ENCODE data around the gene SLC24A4.

SLC24A4 gene

DNA sequence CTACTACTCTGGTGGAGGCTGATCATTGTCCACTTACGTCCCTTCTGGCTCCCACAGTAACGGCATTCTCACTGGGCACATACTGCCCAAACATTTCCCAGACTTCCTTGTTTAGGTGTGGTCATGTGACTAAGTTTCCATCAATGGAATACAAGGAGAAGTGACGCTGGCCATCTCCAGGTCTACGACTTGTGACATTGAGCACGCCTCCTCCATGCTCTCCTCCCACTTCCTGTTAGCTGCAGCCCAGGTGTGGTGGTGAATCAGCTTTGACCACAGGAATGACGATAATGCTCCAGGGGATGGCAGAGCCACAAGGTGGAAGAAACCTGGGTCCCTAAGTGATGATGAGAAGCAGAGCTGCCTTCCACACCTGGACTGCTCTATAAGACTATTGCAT lies 6.0 kb upstream of the SLC24A4 start:
- Histone ChIP-seq H3K27me3 (replicated peaks; ENCODE audit: control insufficient read depth, insufficient read depth, low read length) (no peaks in the 10 kb centered on the region; the same call in 1 of the 2 replicates), H3K4me3 (replicated peaks; ENCODE audit: low read depth, low read length) (no peak overlapping the region), H3K36me3 (ENCODE audit: control insufficient read depth, insufficient read depth, low read length) (no peaks in the 10 kb centered on the region)
- TF ChIP-seq, protein P1, sequence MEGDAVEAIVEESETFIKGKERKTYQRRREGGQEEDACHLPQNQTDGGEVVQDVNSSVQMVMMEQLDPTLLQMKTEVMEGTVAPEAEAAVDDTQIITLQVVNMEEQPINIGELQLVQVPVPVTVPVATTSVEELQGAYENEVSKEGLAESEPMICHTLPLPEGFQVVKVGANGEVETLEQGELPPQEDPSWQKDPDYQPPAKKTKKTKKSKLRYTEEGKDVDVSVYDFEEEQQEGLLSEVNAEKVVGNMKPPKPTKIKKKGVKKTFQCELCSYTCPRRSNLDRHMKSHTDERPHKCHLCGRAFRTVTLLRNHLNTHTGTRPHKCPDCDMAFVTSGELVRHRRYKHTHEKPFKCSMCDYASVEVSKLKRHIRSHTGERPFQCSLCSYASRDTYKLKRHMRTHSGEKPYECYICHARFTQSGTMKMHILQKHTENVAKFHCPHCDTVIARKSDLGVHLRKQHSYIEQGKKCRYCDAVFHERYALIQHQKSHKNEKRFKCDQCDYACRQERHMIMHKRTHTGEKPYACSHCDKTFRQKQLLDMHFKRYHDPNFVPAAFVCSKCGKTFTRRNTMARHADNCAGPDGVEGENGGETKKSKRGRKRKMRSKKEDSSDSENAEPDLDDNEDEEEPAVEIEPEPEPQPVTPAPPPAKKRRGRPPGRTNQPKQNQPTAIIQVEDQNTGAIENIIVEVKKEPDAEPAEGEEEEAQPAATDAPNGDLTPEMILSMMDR (IDR thresholded peaks at IDR 0.05; ENCODE audit: insufficient read depth, low read length, poor library complexity, severe bottlenecking) = no peak
- DNase-seq (ENCODE audit: extremely low read depth, insufficient read length) = no peak

GRCh38 chr14:92317511-92317910 lies 5.5 kb upstream of the SLC24A4 start:
- Histone ChIP-seq H3K4me3 (replicated peaks; ENCODE audit: low read depth, low read length) (no peak overlapping the region), H3K27me3 (replicated peaks; ENCODE audit: control insufficient read depth, insufficient read depth, low read length) (no peaks in the 10 kb centered on the region; the same call in 1 of the 2 replicates)

DNA sequence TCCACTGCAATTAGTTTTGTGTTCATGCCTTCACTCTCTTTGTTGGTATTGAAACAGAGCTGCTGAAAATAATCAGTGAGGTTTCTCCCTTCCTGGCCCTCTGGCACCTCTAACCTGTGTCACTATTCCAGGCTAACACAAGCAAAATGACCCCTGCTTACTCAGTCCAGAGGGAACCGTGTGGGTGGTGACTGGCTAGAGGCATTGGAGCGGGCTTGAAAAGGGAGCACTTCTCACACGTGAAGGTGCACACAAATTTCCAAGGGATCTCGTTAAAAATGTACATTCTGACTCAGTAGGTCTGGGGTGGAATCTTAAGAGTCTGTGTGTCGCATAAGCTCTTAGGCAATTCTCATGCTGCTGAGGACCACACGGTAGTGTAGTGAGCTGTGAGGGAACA lies 1.3 kb upstream of the SLC24A4 start:
- Histone ChIP-seq H3K4me3 (replicated peaks; ENCODE audit: low read depth, low read length) (no peak overlapping the region), H3K27me3 (replicated peaks; ENCODE audit: control insufficient read depth, insufficient read depth, low read length) (no peaks in the 10 kb centered on the region; the same call in 1 of the 2 replicates), H3K36me3 (ENCODE audit: control insufficient read depth, insufficient read depth, low read length) (no peaks in the 10 kb centered on the region)
- TF ChIP-seq, protein P1 (IDR thresholded peaks at IDR 0.05; ENCODE audit: insufficient read depth, low read length, poor library complexity, severe bottlenecking) = no peak
- no peak for DNase-seq (ENCODE audit: extremely low read depth, insufficient read length)

More at GRCh38 chr14:92317511-92317910, 5.5 kb upstream of the SLC24A4 start:
- TF ChIP-seq, protein P1 (IDR thresholded peaks at IDR 0.05; ENCODE audit: insufficient read depth, low read length, poor library complexity, severe bottlenecking) = no peak
- no peaks in the 10 kb centered on the region for H3K36me3 ChIP-seq (ENCODE audit: control insufficient read depth, insufficient read depth, low read length)
- no peak for DNase-seq (ENCODE audit: extremely low read depth, insufficient read length)

DNA sequence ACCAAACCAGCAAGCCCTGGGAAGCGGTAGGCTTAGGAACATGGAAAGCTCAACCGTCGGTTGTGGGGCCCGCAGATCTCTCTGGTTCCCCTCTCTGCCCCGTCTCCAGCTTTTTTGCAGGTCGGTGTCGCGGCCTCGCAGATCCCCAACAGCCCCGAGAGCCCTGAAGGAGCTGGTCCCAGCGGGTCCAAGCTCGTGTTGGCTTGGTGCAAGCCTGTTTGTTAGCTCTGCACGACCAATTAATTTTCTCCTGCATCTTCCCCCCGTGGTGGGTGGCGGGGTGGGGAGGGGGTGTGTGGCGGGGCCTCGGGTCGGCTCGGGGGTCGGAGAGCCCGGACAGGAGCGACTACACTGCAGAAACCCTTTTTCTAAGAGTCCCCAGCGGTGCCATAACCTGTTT lies 449 bp upstream of the SLC24A4 start:
- TF ChIP-seq, protein P1 (IDR thresholded peaks at IDR 0.05; ENCODE audit: insufficient read depth, low read length, poor library complexity, severe bottlenecking) = no peak
- Histone ChIP-seq H3K36me3 (ENCODE audit: control insufficient read depth, insufficient read depth, low read length) (no peaks in the 10 kb centered on the region), H3K4me3 (replicated peaks; ENCODE audit: low read depth, low read length) (no peak overlapping the region), H3K27me3 (replicated peaks; ENCODE audit: control insufficient read depth, insufficient read depth, low read length) (no peaks in the 10 kb centered on the region; the same call in 1 of the 2 replicates)
- no peak for DNase-seq (ENCODE audit: extremely low read depth, insufficient read length)

- peak; percentile 14 for DNase-seq (ENCODE audit: extremely low read depth, insufficient read length)
- TF ChIP-seq, protein P1 (IDR thresholded peaks at IDR 0.05; ENCODE audit: insufficient read depth, low read length, poor library complexity, severe bottlenecking) = no peak
- Histone ChIP-seq H3K36me3 (ENCODE audit: control insufficient read depth, insufficient read depth, low read length) (no peaks in the 10 kb centered on the region), H3K27me3 (replicated peaks; ENCODE audit: control insufficient read depth, insufficient read depth, low read length) (no peaks in the 10 kb centered on the region; the same call in 1 of the 2 replicates), H3K4me3 (replicated peaks; ENCODE audit: low read depth, low read length) (no peak overlapping the region)
Measured at GRCh38 chr14:92323916-92324818, 1.2 kb downstream of the SLC24A4 start.
